SK-N-SH (cell line): ENCODE measurements around the gene SAP30. TPM values are rescaled to one million over a fixed set of nuclear protein-coding genes. Genes with fewer than 3 reads are reported as not detected.

Source experiments
- CTCF ChIA-PET: fragments of 300-600, 350-600 bp; formaldehyde crosslinking; extraction: SDS; loops from one replicate; lab custom pipeline; 2021; lab: Yijun Ruan, JAX
- POLR2A ChIA-PET: fragments of 350-600 bp; sonication (Branson Sonifier 250); formaldehyde crosslinking; extraction: SDS; loops from one replicate; lab custom pipeline; 2020; ENCODE audit warnings: antibody characterized with exemption, inconsistent platforms; lab: Yijun Ruan, JAX
- DNase-seq: peaks from one replicate; pipeline ENCODE4 v3.0.0; 2012
- H2AFZ ChIP-seq: fragments of 200-600 bp; sonication (generic); 2 replicates; pipeline ENCODE4 v1.8.1; 2016; ENCODE audit warnings: antibody characterized with exemption, mild to moderate bottlenecking, low read depth
- H3F3A ChIP-seq: fragments of 200-600 bp; sonication (generic); replicated peaks from 2 replicates; pipeline ENCODE3; 2016; ENCODE audit warnings: antibody characterized with exemption, mild to moderate bottlenecking; ENCODE audit not compliant: insufficient read depth
- H3K27ac ChIP-seq, 2 experiments: fragments of 200-500 bp in 1 of 2; fragments of 200-600 bp in 1 of 2; sonication (Bioruptor generic) in 1 of 2; sonication (generic), shearing (Covaris generic) in 1 of 2; 2 replicates each; pipeline versions ENCODE4 v1.5.1 to v1.6.1; 2014 to 2016; ENCODE audit warnings: low read depth in 2 of 2, inconsistent platforms in 1 of 2, low read length in 1 of 2, mild to moderate bottlenecking in 1 of 2, mixed read lengths in 1 of 2
- H3K27me3 ChIP-seq: fragments of 200-600 bp; sonication (generic), shearing (Covaris generic); 2 replicates; pipeline ENCODE4 v1.6.1; 2016; ENCODE audit warnings: mixed run types; ENCODE audit not compliant: insufficient read depth
- H3K36me3 ChIP-seq, 2 experiments: fragments of 200-500 bp in 1 of 2; fragments of 200-600 bp in 1 of 2; sonication (Bioruptor generic) in 1 of 2; sonication (generic) in 1 of 2; replicated peaks in 1 of 2; 2 replicates each; pipeline versions ENCODE3 to v1.5.1; 2014 to 2016; ENCODE audit warnings: low read length in 1 of 2, mild to moderate bottlenecking in 1 of 2; ENCODE audit not compliant: insufficient read depth in 2 of 2, control insufficient read depth in 1 of 2
- H3K4me1 ChIP-seq, 2 experiments: fragments of 200-500 bp in 1 of 2; fragments of 200-600 bp in 1 of 2; sonication (Bioruptor generic) in 1 of 2; sonication (generic), shearing (Covaris generic) in 1 of 2; 2 replicates each; pipeline versions ENCODE4 v1.5.1 to v1.6.1; 2014 to 2016; ENCODE audit warnings: low read depth in 1 of 2, low read length in 1 of 2, mixed run types in 1 of 2; ENCODE audit not compliant: insufficient read depth in 2 of 2, control insufficient read depth in 1 of 2
- H3K4me2 ChIP-seq: fragments of 200-600 bp; sonication (generic), shearing (Covaris generic); 2 replicates; pipeline ENCODE4 v1.6.1; 2017; ENCODE audit warnings: mixed run types
- H3K4me3 ChIP-seq, 2 experiments: fragments of 200-500 bp in 1 of 2; fragments of 200-600 bp in 1 of 2; sonication (Bioruptor generic) in 1 of 2; sonication (generic), shearing (Covaris generic) in 1 of 2; 2 replicates each; pipeline versions ENCODE4 v1.5.1 to v1.8.1; 2014 to 2016; ENCODE audit warnings: low read depth in 2 of 2, inconsistent platforms in 1 of 2, low read length in 1 of 2, mild to moderate bottlenecking in 1 of 2, mixed read lengths in 1 of 2, moderate library complexity in 1 of 2
- H3K79me2 ChIP-seq: fragments of 200-600 bp; sonication (generic); 2 replicates; pipeline ENCODE4 v1.8.1; 2017; ENCODE audit warnings: mild to moderate bottlenecking; ENCODE audit not compliant: insufficient read depth
- H3K9ac ChIP-seq: fragments of 200-600 bp; sonication (generic); 2 replicates; pipeline ENCODE4 v1.6.1; 2017; ENCODE audit warnings: mixed run types
- H3K9me2 ChIP-seq: fragments of 200-600 bp; sonication (generic); 2 replicates; pipeline ENCODE4 v1.6.1; 2017; ENCODE audit warnings: mixed run types
- H3K9me3 ChIP-seq: fragments of 200-600 bp; sonication (generic); 2 replicates; pipeline ENCODE4 v1.6.1; 2017; ENCODE audit warnings: mixed run types, mild to moderate bottlenecking, moderate library complexity
- H4K20me1 ChIP-seq: fragments of 200-600 bp; sonication (generic); 2 replicates; pipeline ENCODE4 v1.6.1; 2017; ENCODE audit warnings: mild to moderate bottlenecking, mixed run types; ENCODE audit not compliant: insufficient read depth
- CHD2 ChIP-seq: fragments of 150-350 bp; IDR thresholded peaks from 2 replicates; pipeline ENCODE4 v1.6.1; 2018; ENCODE audit warnings: low read length; ENCODE audit not compliant: partially characterized antibody
- ELF1 ChIP-seq: IDR thresholded peaks from 2 replicates; pipeline ENCODE4 v1.4.0; 2012
- FOXJ3 ChIP-seq: sonication (generic); formaldehyde crosslinking; IDR thresholded peaks from 2 replicates; pipeline ENCODE4 v1.5.1; 2020; ENCODE audit warnings: mild to moderate bottlenecking, missing genetic modification reagents
- GABPA ChIP-seq: IDR thresholded peaks from 2 replicates; pipeline ENCODE4 v1.4.0; 2012; ENCODE audit warnings: low read depth, mild to moderate bottlenecking
- GATA2 ChIP-seq: sonication (generic); formaldehyde crosslinking; IDR thresholded peaks from 2 replicates; pipeline ENCODE4 v1.5.0; 2020; ENCODE audit warnings: mild to moderate bottlenecking, missing genetic modification reagents
- MXI1 ChIP-seq: IDR thresholded peaks from 2 replicates; pipeline ENCODE4 v1.6.1; 2012; ENCODE audit warnings: mild to moderate bottlenecking, low read depth, low read length, improper control_type of control experiment
- RAD21 ChIP-seq: IDR thresholded peaks from 2 replicates; pipeline ENCODE4 v1.6.1; 2012; ENCODE audit warnings: mild to moderate bottlenecking, low read length
- RCOR1 ChIP-seq: fragments of 150-350 bp; IDR thresholded peaks from 2 replicates; pipeline ENCODE4 v1.6.1; 2017; ENCODE audit warnings: antibody characterized with exemption, low read length
- TAF1 ChIP-seq: IDR thresholded peaks from 2 replicates; pipeline ENCODE4 v1.6.1; 2012; ENCODE audit warnings: low read depth, mild to moderate bottlenecking, low read length, moderate library complexity, borderline replicate concordance
- WGBS: methylation state at CpG from one replicate; pipeline ENCODE4 v1.1.6; 2017; ENCODE audit warnings: low lambda C conversion rate; 5-methylcytosine and 5-hydroxymethylcytosine counted together
- polyA plus RNA-seq, 3 experiments: library from polyadenylated mRNA; depleted of rRNA; stranded (reverse); fragments of >200 nt; gene quantifications; 2 replicates each; pipeline ENCODE4 v1.2.3, GENCODE V29; 2012
- TF ChIP-seq, protein P1 (sequence below): IDR thresholded peaks from 2 replicates; pipeline ENCODE4 v1.4.0; 2012; ENCODE audit warnings: low read depth, borderline replicate concordance
- TF ChIP-seq, protein P2 (sequence below): fragments of 150-350 bp; IDR thresholded peaks from 2 replicates; pipeline ENCODE4 v1.6.1; 2017; ENCODE audit warnings: antibody characterized with exemption, low read length, low read depth, borderline replicate concordance
- TF ChIP-seq, protein P3 (sequence below): fragments of 150-350 bp; IDR thresholded peaks from 2 replicates; pipeline ENCODE4 v1.6.1; 2016; ENCODE audit warnings: mild to moderate bottlenecking, low read depth, low read length
- TF ChIP-seq, protein P4 (sequence below): fragments of 200-600 bp; sonication (generic); IDR thresholded peaks from 2 replicates; pipeline ENCODE4 v1.6.1; 2017; ENCODE audit warnings: antibody characterized with exemption, mild to moderate bottlenecking, moderate library complexity

The SAP30 gene
- polyA plus RNA-seq, 1 of the 3 experiments (the other 2 are of a cell fraction): 19.0 TPM

DNA sequence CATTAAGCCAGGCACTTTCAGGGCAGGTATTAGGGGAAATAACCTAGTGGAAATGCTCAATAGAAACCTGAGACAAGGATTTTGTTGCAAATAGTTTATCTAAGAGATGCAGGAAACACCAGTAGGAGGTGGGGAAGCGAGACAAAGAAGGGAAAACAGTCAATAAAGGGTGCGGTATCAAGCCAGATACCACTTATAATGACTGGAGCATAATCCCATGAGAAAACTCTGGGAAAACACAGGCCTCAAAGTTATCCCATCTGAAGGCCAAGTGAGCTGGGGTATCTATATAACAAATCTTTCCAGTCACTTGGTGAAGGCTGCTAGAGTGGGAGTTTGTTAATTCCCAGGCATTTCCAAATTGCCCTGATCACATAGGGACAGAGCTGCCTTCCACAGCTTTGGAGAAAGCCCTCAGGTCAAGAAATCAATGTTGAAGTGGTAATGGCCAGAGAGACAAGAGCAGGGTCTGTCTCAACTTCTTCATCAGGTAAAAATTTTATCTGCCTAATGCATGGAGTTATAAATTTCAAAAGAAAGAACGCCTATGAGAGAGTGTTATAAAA is 26.8 kb upstream of the SAP30 start (continued):
- TF ChIP-seq, protein P1, sequence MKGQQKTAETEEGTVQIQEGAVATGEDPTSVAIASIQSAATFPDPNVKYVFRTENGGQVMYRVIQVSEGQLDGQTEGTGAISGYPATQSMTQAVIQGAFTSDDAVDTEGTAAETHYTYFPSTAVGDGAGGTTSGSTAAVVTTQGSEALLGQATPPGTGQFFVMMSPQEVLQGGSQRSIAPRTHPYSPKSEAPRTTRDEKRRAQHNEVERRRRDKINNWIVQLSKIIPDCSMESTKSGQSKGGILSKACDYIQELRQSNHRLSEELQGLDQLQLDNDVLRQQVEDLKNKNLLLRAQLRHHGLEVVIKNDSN: no peak
- TF ChIP-seq GABPA (no peak), RCOR1 (no peak)
- TF ChIP-seq, protein P2, sequence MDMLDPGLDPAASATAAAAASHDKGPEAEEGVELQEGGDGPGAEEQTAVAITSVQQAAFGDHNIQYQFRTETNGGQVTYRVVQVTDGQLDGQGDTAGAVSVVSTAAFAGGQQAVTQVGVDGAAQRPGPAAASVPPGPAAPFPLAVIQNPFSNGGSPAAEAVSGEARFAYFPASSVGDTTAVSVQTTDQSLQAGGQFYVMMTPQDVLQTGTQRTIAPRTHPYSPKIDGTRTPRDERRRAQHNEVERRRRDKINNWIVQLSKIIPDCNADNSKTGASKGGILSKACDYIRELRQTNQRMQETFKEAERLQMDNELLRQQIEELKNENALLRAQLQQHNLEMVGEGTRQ: no peak
- TF ChIP-seq, protein P3, sequence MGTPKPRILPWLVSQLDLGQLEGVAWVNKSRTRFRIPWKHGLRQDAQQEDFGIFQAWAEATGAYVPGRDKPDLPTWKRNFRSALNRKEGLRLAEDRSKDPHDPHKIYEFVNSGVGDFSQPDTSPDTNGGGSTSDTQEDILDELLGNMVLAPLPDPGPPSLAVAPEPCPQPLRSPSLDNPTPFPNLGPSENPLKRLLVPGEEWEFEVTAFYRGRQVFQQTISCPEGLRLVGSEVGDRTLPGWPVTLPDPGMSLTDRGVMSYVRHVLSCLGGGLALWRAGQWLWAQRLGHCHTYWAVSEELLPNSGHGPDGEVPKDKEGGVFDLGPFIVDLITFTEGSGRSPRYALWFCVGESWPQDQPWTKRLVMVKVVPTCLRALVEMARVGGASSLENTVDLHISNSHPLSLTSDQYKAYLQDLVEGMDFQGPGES: no peak

DNA sequence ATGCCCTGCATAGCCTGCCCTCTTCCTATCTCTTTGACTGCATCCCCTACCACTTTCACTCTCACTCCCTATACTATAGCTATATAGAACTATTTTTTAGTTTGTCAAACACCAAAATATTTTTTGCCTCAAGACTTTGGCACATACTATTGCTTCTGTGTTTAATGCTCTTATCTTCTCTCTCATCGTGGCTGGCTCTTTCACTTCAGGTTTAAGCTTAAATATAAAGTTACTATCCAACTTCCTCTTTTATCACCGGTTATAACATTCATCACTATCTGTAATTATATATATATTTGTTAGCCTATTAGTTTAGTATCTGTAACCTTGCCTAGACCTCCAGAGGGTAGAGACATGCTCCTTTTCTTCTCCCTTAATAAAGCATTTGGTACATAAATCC is 25.1 kb upstream of the SAP30 start:
- Histone ChIP-seq H3K36me3 (no peaks in the 10 kb centered on the region), H3K27me3 (no peaks in the 10 kb centered on the region), H3K9me3 (0 out of 2 replicates have a peak, but pooled peaks cover 4% of the 10 kb centered on the region), H3K79me2 (no peaks in the 10 kb centered on the region), H4K20me1 (no peaks in the 10 kb centered on the region), H3F3A (peaks cover 3% of the 10 kb centered on the region), H3K9me2 (no peaks in the 10 kb centered on the region), H3K27ac (no peak overlapping the region), H3K4me3 (no peak overlapping the region), H3K4me1 (peaks cover 0 to 11% of the 10 kb centered on the region in 2 experiments; a peak in 1 of 4 replicates), H2AFZ (no peak overlapping the region), H3K4me2 (no peak overlapping the region), H3K9ac (no peak overlapping the region)
- TF ChIP-seq GATA2 (CRISPR knock-in tag) (no peak), CHD2 (no peak), TAF1 (no peak), FOXJ3 (CRISPR knock-in tag) (no peak), ELF1 (no peak), RCOR1 (no peak), MXI1 (no peak), GABPA (no peak), RAD21 (no peak)
- TF ChIP-seq, protein P1: no peak
- TF ChIP-seq, protein P4, sequence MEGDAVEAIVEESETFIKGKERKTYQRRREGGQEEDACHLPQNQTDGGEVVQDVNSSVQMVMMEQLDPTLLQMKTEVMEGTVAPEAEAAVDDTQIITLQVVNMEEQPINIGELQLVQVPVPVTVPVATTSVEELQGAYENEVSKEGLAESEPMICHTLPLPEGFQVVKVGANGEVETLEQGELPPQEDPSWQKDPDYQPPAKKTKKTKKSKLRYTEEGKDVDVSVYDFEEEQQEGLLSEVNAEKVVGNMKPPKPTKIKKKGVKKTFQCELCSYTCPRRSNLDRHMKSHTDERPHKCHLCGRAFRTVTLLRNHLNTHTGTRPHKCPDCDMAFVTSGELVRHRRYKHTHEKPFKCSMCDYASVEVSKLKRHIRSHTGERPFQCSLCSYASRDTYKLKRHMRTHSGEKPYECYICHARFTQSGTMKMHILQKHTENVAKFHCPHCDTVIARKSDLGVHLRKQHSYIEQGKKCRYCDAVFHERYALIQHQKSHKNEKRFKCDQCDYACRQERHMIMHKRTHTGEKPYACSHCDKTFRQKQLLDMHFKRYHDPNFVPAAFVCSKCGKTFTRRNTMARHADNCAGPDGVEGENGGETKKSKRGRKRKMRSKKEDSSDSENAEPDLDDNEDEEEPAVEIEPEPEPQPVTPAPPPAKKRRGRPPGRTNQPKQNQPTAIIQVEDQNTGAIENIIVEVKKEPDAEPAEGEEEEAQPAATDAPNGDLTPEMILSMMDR: no peak
- TF ChIP-seq, protein P3: no peak
- POLR2A ChIA-PET: interaction anchor here (0.9 kb wide), 1 partner anchor 11 kb away, joined by 3 read pairs; the partner anchor contains the start of gene HMGB2
- WGBS: 83% methylated on average over 2 of the region's 2 CpGs
- CTCF ChIA-PET: interaction anchor here (1.0 to 1.8 kb wide), 3 partner anchors 11 to 332 kb away, joined by 3 to 6 read pairs (median 3); no protein-coding TSS in a partner anchor
- no peak for DNase-seq
